OCI-LY3 (cell line): ENCODE measurements around the gene MDM4.
"Not testable (repeated sequence)": the region's sequence is repeated elsewhere in the genome, so short reads cannot be mapped to it uniquely, and the experiment has no call there.

Source experiments
- H2AFZ ChIP-seq: fragments of 200-600, 300-600 bp; shearing (Covaris generic); 2 replicates; pipeline ENCODE4 v1.6.0; 2014; ENCODE audit warnings: antibody characterized with exemption, low read depth, low read length
- H3K27ac ChIP-seq: fragments of 200-600, 300-600 bp; sonication (generic); 2 replicates; pipeline ENCODE4 v1.5.1; 2014; ENCODE audit warnings: mild to moderate bottlenecking, low read length, moderate library complexity, mixed read lengths
- H3K27me3 ChIP-seq: fragments of 200-600, 300-600 bp; sonication (generic); 2 replicates; pipeline ENCODE4 v1.6.1; 2014; ENCODE audit warnings: low read depth, low read length, mixed read lengths
- H3K36me3 ChIP-seq: fragments of 200-600, 300-600 bp; sonication (generic); replicated peaks from 2 replicates; pipeline ENCODE3; 2014; ENCODE audit warnings: low read depth, low read length, mixed read lengths
- H3K4me1 ChIP-seq: fragments of 300-600, 200-600 bp; sonication (generic); 2 replicates; pipeline ENCODE4 v1.6.1; 2014; ENCODE audit warnings: low read length, mixed read lengths
- H3K4me2 ChIP-seq: fragments of 200-600, 300-600 bp; sonication (generic); 2 replicates; pipeline ENCODE4 v1.6.1; 2014; ENCODE audit warnings: low read length, mixed read lengths
- H3K4me3 ChIP-seq: fragments of 300-600, 200-600 bp; sonication (generic); 2 replicates; pipeline ENCODE4 v1.5.1; 2014; ENCODE audit warnings: antibody characterized with exemption, mild to moderate bottlenecking, low read length, moderate library complexity
- H3K79me2 ChIP-seq: fragments of 300-600, 200-600 bp; shearing (Covaris generic); 2 replicates; pipeline ENCODE4 v1.6.1; 2014; ENCODE audit warnings: mild to moderate bottlenecking, low read length, mixed read lengths
- H3K9ac ChIP-seq: fragments of 300-600, 200-600 bp; shearing (Covaris generic); 2 replicates; pipeline ENCODE4 v1.6.0; 2014; ENCODE audit warnings: mild to moderate bottlenecking, low read length, moderate library complexity
- H3K9me3 ChIP-seq: fragments of 200-600, 300-600 bp; shearing (Covaris generic); 2 replicates; pipeline ENCODE4 v1.6.1; 2014; ENCODE audit warnings: low read length, mixed read lengths; ENCODE audit not compliant: insufficient read depth
- H4K20me1 ChIP-seq: fragments of 200-600, 300-600 bp; sonication (generic); 2 replicates; pipeline ENCODE4 v1.6.1; 2016; ENCODE audit warnings: low read length, mixed read lengths; ENCODE audit not compliant: insufficient read depth
- CTCF ChIP-seq: fragments of 200-600, 300-600 bp; sonication (generic); IDR thresholded peaks from 2 replicates; pipeline ENCODE4 v1.5.1; 2014; ENCODE audit warnings: antibody characterized with exemption, low read length, low read depth
- EZH2phosphoT487 ChIP-seq: fragments of 200-600 bp; shearing (Covaris generic); IDR thresholded peaks from 2 replicates; pipeline ENCODE4 v1.6.1; 2018; ENCODE audit warnings: antibody characterized with exemption, mixed run types, low read depth

MDM4 gene

GRCh38 chr1:204483791-204484190, 32.4 kb upstream of the MDM4 start:
- Histone ChIP-seq H3K9ac (no peak overlapping the region), H3K9me3 (no peaks in the 10 kb centered on the region), H3K27ac (no peak overlapping the region), H3K4me2 (no peak overlapping the region), H3K79me2 (peaks cover 4% of the 10 kb centered on the region), H2AFZ (no peak overlapping the region), H3K4me3 (no peak overlapping the region), H3K4me1 (peaks cover 19% of the 10 kb centered on the region), H3K27me3 (no peaks in the 10 kb centered on the region), H4K20me1 (peaks cover 5% of the 10 kb centered on the region; the same call in 1 of the 2 replicates), H3K36me3 (peaks cover 5% of the 10 kb centered on the region)
- TF ChIP-seq CTCF (no peak), EZH2phosphoT487 (no peak)

- not testable (repeated sequence) for H3K4me1 ChIP-seq, H3K27ac ChIP-seq, H3K27me3 ChIP-seq, H4K20me1 ChIP-seq, H3K79me2 ChIP-seq, H3K4me3 ChIP-seq, H2AFZ ChIP-seq, H3K9ac ChIP-seq, H3K4me2 ChIP-seq, H3K36me3 ChIP-seq, H3K9me3 ChIP-seq
Observed at GRCh38 chr1:204486513-204487255, 29.5 kb upstream of the MDM4 start.

GRCh38 chr1:204487256-204487615, 29.0 kb upstream of the MDM4 start:
- H2AFZ ChIP-seq: no peak overlapping the region
- 0 out of 2 replicates have a peak, but pooled peaks cover 3% of the 10 kb centered on the region for H4K20me1 ChIP-seq
- no peaks in the 10 kb centered on the region; the same call in 1 of the 2 replicates for H3K4me1 ChIP-seq
- H3K36me3 ChIP-seq: peaks cover 9% of the 10 kb centered on the region
- TF ChIP-seq EZH2phosphoT487 (no peak), CTCF (no peak)
- peaks cover 10% of the 10 kb centered on the region for H3K79me2 ChIP-seq
- no peaks in the 10 kb centered on the region for H3K9me3 ChIP-seq
- H3K4me3 ChIP-seq: no peak overlapping the region
- no peak overlapping the region for H3K9ac ChIP-seq
- no peaks in the 10 kb centered on the region for H3K27me3 ChIP-seq
- H3K4me2 ChIP-seq: no peak overlapping the region
- H3K27ac ChIP-seq: no peak overlapping the region

GRCh38 chr1:204491655-204492054, 24.6 kb upstream of the MDM4 start:
- Histone ChIP-seq H2AFZ (no peak overlapping the region), H3K79me2 (peaks cover 31% of the 10 kb centered on the region), H3K27me3 (0 out of 2 replicates have a peak, but pooled peaks cover 2% of the 10 kb centered on the region), H3K4me3 (no peak overlapping the region), H3K9ac (no peak overlapping the region), H3K36me3 (peaks cover 9% of the 10 kb centered on the region), H3K4me1 (peaks cover 22% of the 10 kb centered on the region), H3K4me2 (no peak overlapping the region), H3K9me3 (0 out of 2 replicates have a peak, but pooled peaks cover 3% of the 10 kb centered on the region), H3K27ac (no peak overlapping the region), H4K20me1 (peaks cover 9% of the 10 kb centered on the region; the same call in 1 of the 2 replicates)
- TF ChIP-seq EZH2phosphoT487: no peak
- TF ChIP-seq CTCF: no peak
